Measurements from ENCODE around the gene TFRC. TPM values are rescaled to one million over a fixed set of nuclear protein-coding genes. Genes with fewer than 3 reads are reported as not detected.
A peak's percentile ranks its signal among the peaks of the same experiment; 100 is the strongest.

The TFRC gene
- total RNA-seq, 1 experiment from 2014 or later, result 261 TPM

DNA sequence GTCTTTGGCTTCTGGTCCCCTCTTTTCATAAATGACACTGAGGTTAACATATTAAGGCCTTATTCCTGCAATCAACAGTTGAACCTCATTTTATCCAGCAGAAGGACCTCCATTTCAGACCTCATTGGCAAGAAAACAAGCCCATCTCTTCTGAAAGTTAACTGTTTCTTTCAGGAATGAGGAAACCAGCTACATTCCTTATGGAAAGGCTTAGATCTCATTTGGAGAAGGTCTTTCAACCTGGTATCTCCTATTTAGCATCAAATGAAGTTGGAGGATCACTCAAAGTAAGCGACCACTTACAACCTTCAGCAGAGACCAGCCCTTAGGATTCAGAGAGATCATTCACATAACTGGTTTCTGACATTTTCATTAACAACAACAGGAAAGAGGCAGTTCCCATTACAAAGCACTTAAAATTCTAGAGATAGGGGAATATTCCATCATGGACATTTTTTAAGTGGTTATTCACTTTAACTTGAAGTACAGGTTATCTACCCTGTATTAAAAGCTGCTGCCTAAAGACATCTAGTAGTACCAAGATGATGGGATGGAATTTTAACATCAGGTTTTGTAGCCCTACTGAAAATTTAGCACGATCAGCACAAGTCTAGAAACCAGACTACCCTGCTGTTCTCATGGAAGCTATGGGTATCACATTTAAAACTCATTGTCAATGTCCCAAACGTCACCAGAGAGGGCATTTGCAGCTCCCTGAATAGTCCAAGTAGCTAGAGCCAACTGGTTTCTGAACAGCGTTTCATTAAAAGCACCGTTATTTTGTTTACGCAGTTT lies 30.4 kb downstream of the TFRC start:
- intact Hi-C loops (cut with micrococcal nuclease), result no loop called here
- ChIA-PET POLR2A (interaction anchor here (1.1 kb wide), 1 partner anchor 12 kb away, joined by 3 read pairs; no protein-coding TSS in a partner anchor), CTCF (no interaction called here), RAD21 (ENCODE audit: low non-redundant PET in 1 of 2, low total read pairs in 2 of 2, uncharacterized antibody in 2 of 2, unreplicated experiment in 2 of 2) (no interaction called here)
- H3K79me2 ChIP-seq (ENCODE audit: insufficient read depth, low read length), result peaks cover 27% of the 10 kb centered on the region
- no peak for TF ChIP-seq YY1 (IDR thresholded peaks at IDR 0.05; ENCODE audit: extremely low read depth, insufficient replicate concordance, low read depth, low read length)
- TF ChIP-seq SP1 (IDR thresholded peaks at IDR 0.05; ENCODE audit: low read depth), result no peak
- no peak for TF ChIP-seq ELF1 (IDR thresholded peaks at IDR 0.05; ENCODE audit: borderline replicate concordance, low read depth)
- TF ChIP-seq, protein P1, sequence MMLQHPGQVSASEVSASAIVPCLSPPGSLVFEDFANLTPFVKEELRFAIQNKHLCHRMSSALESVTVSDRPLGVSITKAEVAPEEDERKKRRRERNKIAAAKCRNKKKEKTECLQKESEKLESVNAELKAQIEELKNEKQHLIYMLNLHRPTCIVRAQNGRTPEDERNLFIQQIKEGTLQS (IDR thresholded peaks at IDR 0.05), result no peak
- no peak for TF ChIP-seq JUND (IDR thresholded peaks at IDR 0.05)
- no peak for TF ChIP-seq SIN3A (IDR thresholded peaks at IDR 0.05; ENCODE audit: low read depth)
- TF ChIP-seq CEBPB (IDR thresholded peaks at IDR 0.05; ENCODE audit: low read depth), result no peak
- TF ChIP-seq EGR1 (IDR thresholded peaks at IDR 0.05; ENCODE audit: low read depth), result no peak
- TF ChIP-seq, protein P2, sequence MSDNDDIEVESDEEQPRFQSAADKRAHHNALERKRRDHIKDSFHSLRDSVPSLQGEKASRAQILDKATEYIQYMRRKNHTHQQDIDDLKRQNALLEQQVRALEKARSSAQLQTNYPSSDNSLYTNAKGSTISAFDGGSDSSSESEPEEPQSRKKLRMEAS (IDR thresholded peaks at IDR 0.05), result no peak
- TF ChIP-seq POLR2AphosphoS5 (IDR thresholded peaks at IDR 0.05; ENCODE audit: low read depth, low read length), result no peak
- H3K9ac ChIP-seq (ENCODE audit: low read length), result no peak overlapping the region
- no peaks in the 10 kb centered on the region; the same call in 1 of the 2 replicates for H4K20me1 ChIP-seq (ENCODE audit: insufficient read depth)
- DNase-seq (ENCODE audit: low read depth, low spot score), result no peak
- H3K9me2 ChIP-seq (ENCODE audit: insufficient read depth), result no peaks in the 10 kb centered on the region
- no peak overlapping the region for H2AFZ ChIP-seq (ENCODE audit: low read depth, low read length, poor library complexity, severe bottlenecking)
- no peaks in the 10 kb centered on the region for H3K4me1 ChIP-seq (ENCODE audit: control insufficient read depth in 1 of 2, insufficient read depth in 2 of 2, low read length in 2 of 2)
- no peak overlapping the region for H3K27ac ChIP-seq (ENCODE audit: low read depth, low read length)
- peaks cover 53 to 70% of the 10 kb centered on the region in 2 experiments for H3K36me3 ChIP-seq (ENCODE audit: control insufficient read depth in 1 of 2, insufficient read depth in 2 of 2, low read length in 2 of 2)
- no peak overlapping the region for H3K4me3 ChIP-seq (replicated peaks in 1 of 2; ENCODE audit: low read depth in 1 of 2, low read length in 2 of 2)
- no peak overlapping the region for H3K4me2 ChIP-seq (ENCODE audit: low read length)
- H3K27me3 ChIP-seq (ENCODE audit: insufficient read depth, low read length), result no peaks in the 10 kb centered on the region
- BruUV-seq (replicated peaks), result no TSS peak
- no peaks in the 10 kb centered on the region for H3K9me3 ChIP-seq (ENCODE audit: control insufficient read depth in 1 of 2, insufficient read depth in 1 of 2, low read depth in 1 of 2, low read length in 2 of 2)
- ATAC-seq, result no peak

DNA sequence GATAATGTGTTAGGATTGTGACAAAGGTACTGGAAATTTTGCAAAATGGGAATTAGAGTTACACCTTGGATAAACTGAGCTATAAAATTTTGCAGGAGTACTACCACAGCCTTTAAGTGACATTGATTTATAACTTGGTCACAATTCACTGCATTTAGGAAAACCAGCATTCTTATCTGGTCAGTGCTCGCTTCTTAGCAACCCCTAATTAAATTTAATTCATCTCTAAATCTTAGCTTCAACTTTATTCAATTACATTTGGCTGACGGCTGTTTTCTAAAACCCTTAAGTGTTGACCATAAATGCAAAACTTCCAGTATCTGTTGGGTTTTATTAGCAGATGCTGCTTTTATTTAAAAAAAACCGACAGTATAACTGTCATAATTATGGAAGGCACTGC lies 31.3 kb downstream of the TFRC start:
- no peak overlapping the region for H2AFZ ChIP-seq (ENCODE audit: low read depth, low read length, poor library complexity, severe bottlenecking)
- no peaks in the 10 kb centered on the region for H3K9me3 ChIP-seq (ENCODE audit: control insufficient read depth in 1 of 2, insufficient read depth in 1 of 2, low read depth in 1 of 2, low read length in 2 of 2)
- ATAC-seq, result no peak
- no peak overlapping the region for H3K4me2 ChIP-seq (ENCODE audit: low read length)
- intact Hi-C loops (cut with micrococcal nuclease), result no loop called here
- ChIA-PET CTCF (no interaction called here), RAD21 (ENCODE audit: low non-redundant PET in 1 of 2, low total read pairs in 2 of 2, uncharacterized antibody in 2 of 2, unreplicated experiment in 2 of 2) (no interaction called here), POLR2A (interaction anchor here (0.6 to 1.1 kb wide), 2 partner anchors 13 to 122 kb away, joined by 3 to 4 read pairs; no protein-coding TSS in a partner anchor)
- no peaks in the 10 kb centered on the region for H3K9me2 ChIP-seq (ENCODE audit: insufficient read depth)
- no peak for DNase-seq (ENCODE audit: low read depth, low spot score)
- peaks cover 48 to 61% of the 10 kb centered on the region in 2 experiments for H3K36me3 ChIP-seq (ENCODE audit: control insufficient read depth in 1 of 2, insufficient read depth in 2 of 2, low read length in 2 of 2)
- BruUV-seq (replicated peaks), result TSS peak; percentile 16
- H3K27ac ChIP-seq (ENCODE audit: low read depth, low read length), result no peak overlapping the region
- no peaks in the 10 kb centered on the region; the same call in 1 of the 2 replicates for H4K20me1 ChIP-seq (ENCODE audit: insufficient read depth)
- H3K4me1 ChIP-seq (ENCODE audit: control insufficient read depth in 1 of 2, insufficient read depth in 2 of 2, low read length in 2 of 2), result no peaks in the 10 kb centered on the region
- no peak overlapping the region for H3K4me3 ChIP-seq (replicated peaks in 1 of 2; ENCODE audit: low read depth in 1 of 2, low read length in 2 of 2)
- H3K79me2 ChIP-seq (ENCODE audit: insufficient read depth, low read length), result peaks cover 19% of the 10 kb centered on the region
- H3K9ac ChIP-seq (ENCODE audit: low read length), result no peak overlapping the region
- H3K27me3 ChIP-seq (ENCODE audit: insufficient read depth, low read length), result no peaks in the 10 kb centered on the region
- TF ChIP-seq FOSL1 (IDR thresholded peaks at IDR 0.05; ENCODE audit: low read depth) (no peak), POLR2AphosphoS5 (IDR thresholded peaks at IDR 0.05; ENCODE audit: low read depth, low read length) (no peak), ELF1 (IDR thresholded peaks at IDR 0.05; ENCODE audit: borderline replicate concordance, low read depth) (no peak), EZH2 (IDR thresholded peaks at IDR 0.05) (no peak)
